ENCODE data around the gene ORAI1. TPM values are rescaled to one million over a fixed set of nuclear protein-coding genes. Genes with fewer than 3 reads are reported as not detected.

The ORAI1 gene
- total and polyA plus RNA-seq, 2 of the 13 experiments (the other 11 are each of a cell fraction or from before 2014, with no cell fraction given), result 9.2 to 17.2 TPM

GRCh38 chr12:121673013-121673511 lies 46.7 kb downstream of the ORAI1 start (continued):
- no peak for TF ChIP-seq EED (CRISPR knock-in tag; IDR thresholded peaks at IDR 0.05)
- TF ChIP-seq ZNF776 (CRISPR knock-in tag; IDR thresholded peaks at IDR 0.05), result no peak
- TF ChIP-seq THAP11 (CRISPR knock-in tag; IDR thresholded peaks at IDR 0.05), result no peak
- TF ChIP-seq SALL1 (CRISPR knock-in tag; IDR thresholded peaks at IDR 0.05), result 0 out of 2 replicates have a peak, but pooled peaks have one; percentile 12
- no peak for TF ChIP-seq ZNF225 (CRISPR knock-in tag; IDR thresholded peaks at IDR 0.05)
- peak; percentile 77 for TF ChIP-seq ZNF740 (CRISPR knock-in tag; IDR thresholded peaks at IDR 0.05)
- 0 out of 2 replicates have a peak, but pooled peaks have one; percentile 29 for TF ChIP-seq AHR (CRISPR knock-in tag; IDR thresholded peaks at IDR 0.05)
- no peak for TF ChIP-seq NFE2L1 (CRISPR knock-in tag; IDR thresholded peaks at IDR 0.05; ENCODE audit: borderline replicate concordance)
- no peak for TF ChIP-seq ZBTB8A (CRISPR knock-in tag; IDR thresholded peaks at IDR 0.05; ENCODE audit: borderline replicate concordance, low read depth)
- TF ChIP-seq TMF1 (CRISPR knock-in tag; IDR thresholded peaks at IDR 0.05; ENCODE audit: low read depth), result no peak
- TF ChIP-seq SP2 (CRISPR knock-in tag; IDR thresholded peaks at IDR 0.05), result no peak
- 0 out of 2 replicates have a peak, but pooled peaks have one; percentile 20 for TF ChIP-seq ZBTB7A (CRISPR knock-in tag; IDR thresholded peaks at IDR 0.05)
- no peak for TF ChIP-seq E2F1 (CRISPR knock-in tag; IDR thresholded peaks at IDR 0.05)
- TF ChIP-seq HDAC1 (CRISPR knock-in tag; IDR thresholded peaks at IDR 0.05), result no peak
- no peak for TF ChIP-seq ZNF777 (CRISPR knock-in tag; IDR thresholded peaks at IDR 0.05)
- TF ChIP-seq ZNF460 (CRISPR knock-in tag; IDR thresholded peaks at IDR 0.05; ENCODE audit: borderline replicate concordance), result no peak
- TF ChIP-seq HMG20B (CRISPR knock-in tag; conservative IDR thresholded peaks at IDR 0.05), result no peak
- TF ChIP-seq CAMTA2 (CRISPR knock-in tag; IDR thresholded peaks at IDR 0.05; ENCODE audit: borderline replicate concordance), result 0 out of 2 replicates have a peak, but pooled peaks have one; percentile 35
- 0 out of 2 replicates have a peak, but pooled peaks have one; percentile 2 for TF ChIP-seq CREM (IDR thresholded peaks at IDR 0.05)
- no peak for TF ChIP-seq CREM (CRISPR knock-in tag; IDR thresholded peaks at IDR 0.05)
- TF ChIP-seq SKI (IDR thresholded peaks at IDR 0.05; ENCODE audit: partially characterized antibody), result no peak
- no peak for TF ChIP-seq SATB2 (CRISPR knock-in tag; IDR thresholded peaks at IDR 0.05)
- no peak for TF ChIP-seq NFIC (IDR thresholded peaks at IDR 0.05; ENCODE audit: low read length)
- no peak for TF ChIP-seq ARNTL (CRISPR knock-in tag; IDR thresholded peaks at IDR 0.05)
- no peak for TF ChIP-seq HINFP (CRISPR knock-in tag; IDR thresholded peaks at IDR 0.05; ENCODE audit: low read depth)
- TF ChIP-seq ZBTB46 (CRISPR knock-in tag; IDR thresholded peaks at IDR 0.05; ENCODE audit: borderline replicate concordance), result no peak
